Keratinocyte (primary cell): ENCODE measurements around the gene AIG1. TPM values are rescaled to one million over a fixed set of nuclear protein-coding genes. Genes with fewer than 3 reads are reported as not detected.

ENCODE experiments used
- DNase-seq: peaks from one replicate; pipeline ENCODE4 v3.0.0-alpha.2; 2011; ENCODE audit warnings: low read depth, missing footprints, low spot score
- FAIRE-seq: peaks from 2 replicates; lab custom pipeline; 2011; peaks lifted over from hg19 to GRCh38; lab: Jason Lieb, UNC
- H2AFZ ChIP-seq: 2 replicates; pipeline ENCODE4 v1.6.0; 2012; ENCODE audit warnings: low read length, control low read depth, inconsistent platforms; ENCODE audit not compliant: control insufficient read depth
- H3K27ac ChIP-seq: 2 replicates; pipeline ENCODE4 v1.5.1; 2011; ENCODE audit warnings: low read length; ENCODE audit not compliant: control insufficient read depth, insufficient read depth
- H3K27me3 ChIP-seq: 3 replicates; pipeline ENCODE4 v1.6.0; 2011; ENCODE audit warnings: low read length; ENCODE audit not compliant: control insufficient read depth, insufficient read depth; ENCODE audit errors: extremely low read depth
- H3K36me3 ChIP-seq, 2 experiments: 2 replicates in 1 of 2; 3 replicates in 1 of 2; pipeline ENCODE4 v1.5.1; 2011; ENCODE audit warnings: low read length in 2 of 2, mild to moderate bottlenecking in 1 of 2; ENCODE audit not compliant: control insufficient read depth in 2 of 2, insufficient read depth in 2 of 2; ENCODE audit errors: extremely low read depth in 1 of 2
- H3K4me1 ChIP-seq: 3 replicates; pipeline ENCODE4 v1.5.1; 2011; ENCODE audit warnings: low read length; ENCODE audit not compliant: control insufficient read depth, insufficient read depth; ENCODE audit errors: extremely low read depth
- H3K4me2 ChIP-seq: 3 replicates; pipeline ENCODE4 v1.6.0; 2011; ENCODE audit warnings: low read depth, low read length; ENCODE audit not compliant: control insufficient read depth, insufficient read depth; ENCODE audit errors: extremely low read depth
- H3K4me3 ChIP-seq, 3 experiments: fragments of 200-600 bp in 1 of 3; sonication (generic) in 1 of 3; 2 replicates in 2 of 3; 3 replicates in 1 of 3; pipeline ENCODE4 v1.5.1; 2011 to 2016; ENCODE audit warnings: low read length in 3 of 3, mild to moderate bottlenecking in 3 of 3, control low read depth in 2 of 3, inconsistent platforms in 1 of 3, low read depth in 1 of 3, mixed read lengths in 1 of 3, mixed run types in 1 of 3, moderate library complexity in 1 of 3; ENCODE audit not compliant: control insufficient read depth in 2 of 3, insufficient read depth in 2 of 3; ENCODE audit errors: extremely low read depth in 1 of 3
- H3K79me2 ChIP-seq: 2 replicates; pipeline ENCODE4 v1.6.0; 2012; ENCODE audit warnings: low read length; ENCODE audit not compliant: control insufficient read depth, insufficient read depth
- H3K9ac ChIP-seq: 3 replicates; pipeline ENCODE4 v1.6.0; 2011; ENCODE audit warnings: low read length; ENCODE audit not compliant: control insufficient read depth, insufficient read depth; ENCODE audit errors: extremely low read depth
- H3K9me1 ChIP-seq: 3 replicates; pipeline ENCODE4 v1.6.0; 2011; ENCODE audit warnings: low read length; ENCODE audit not compliant: control insufficient read depth, insufficient read depth; ENCODE audit errors: extremely low read depth
- H3K9me3 ChIP-seq: 2 replicates; pipeline ENCODE4 v1.5.1; 2012; ENCODE audit warnings: low read depth, low read length; ENCODE audit not compliant: control insufficient read depth
- H4K20me1 ChIP-seq: 3 replicates; pipeline ENCODE4 v1.6.0; 2011; ENCODE audit warnings: low read length; ENCODE audit not compliant: control insufficient read depth, insufficient read depth; ENCODE audit errors: extremely low read depth
- CTCF ChIP-seq, 3 experiments: IDR thresholded peaks in 1 of 3; conservative IDR thresholded peaks in 1 of 3; optimal IDR thresholded peaks in 1 of 3; 2 replicates in 2 of 3; 3 replicates in 1 of 3; pipeline versions ENCODE3 to v1.5.1; 2011; ENCODE audit warnings: low read length in 3 of 3, mild to moderate bottlenecking in 3 of 3, moderate library complexity in 2 of 3, control low read depth in 1 of 3, inconsistent platforms in 1 of 3; ENCODE audit not compliant: insufficient read depth in 2 of 3; ENCODE audit errors: extremely low read depth in 1 of 3
- EZH2 ChIP-seq: IDR thresholded peaks from one replicate; pipeline ENCODE4 v1.6.1; 2012; ENCODE audit warnings: inconsistent platforms, mild to moderate bottlenecking, low read length, moderate library complexity
- dilution Hi-C: fragments of 300-500 bp; cut with MboI; formaldehyde crosslinking; loops from one replicate; pipeline ENCODE4 v1.7.0; 2020; ENCODE audit warnings: low sequenced_read_pairs; ENCODE audit not compliant: extremely low pct_ligation_motif_present
- polyA plus RNA-seq, 5 experiments: library from polyadenylated mRNA; depleted of rRNA in 3 of 5; stranded (reverse) in 3 of 5; stranded (forward) in 1 of 5; unstranded in 1 of 5; fragments of >200 nt; gene quantifications; 1 replicate in 1 of 5; 2 replicates in 3 of 5; 3 replicates in 1 of 5; pipeline versions ENCODE4 v1.2.1 to v1.2.3, GENCODE V29; 2011 to 2012; ENCODE audit warnings: missing spikeins in 2 of 5, low read depth in 1 of 5, low replicate concordance in 1 of 5

The AIG1 gene
- polyA plus RNA-seq, 1 donor (not counting 4 experiments of a cell fraction or from before 2014, with no cell fraction given), result 77.1 TPM

GRCh38 chr6:143149771-143150170 is 89.1 kb downstream of the AIG1 start:
- no peak overlapping the region for H3K4me3 ChIP-seq
- no peaks in the 10 kb centered on the region for H3K79me2 ChIP-seq
- no peak overlapping the region for H3K27ac ChIP-seq
- H4K20me1 ChIP-seq, result no peaks in the 10 kb centered on the region
- no peaks in the 10 kb centered on the region for H3K4me1 ChIP-seq
- no peaks in the 10 kb centered on the region for H3K9me3 ChIP-seq
- DNase-seq (no peak), FAIRE-seq (no peak)
- no peaks in the 10 kb centered on the region for H3K9me1 ChIP-seq
- no peak overlapping the region for H3K9ac ChIP-seq
- H3K4me2 ChIP-seq, result no peak overlapping the region
- TF ChIP-seq EZH2 (no peak), CTCF (optimal IDR thresholded peaks at IDR 0.05 in 1 of 3, IDR thresholded peaks at IDR 0.05 in 1 of 3, conservative IDR thresholded peaks at IDR 0.05 in 1 of 3; ENCODE audit: extremely low read depth in 1 of 3, insufficient read depth in 2 of 3, low read length in 3 of 3) (no peak)
- H2AFZ ChIP-seq, result no peak overlapping the region
- no peaks in the 10 kb centered on the region for H3K27me3 ChIP-seq
- H3K36me3 ChIP-seq, result peaks cover 0 to 3% of the 10 kb centered on the region in 2 experiments
- dilution Hi-C loops, result no loop called here

- FAIRE-seq (no peak), DNase-seq (no peak)
- H3K9me3 ChIP-seq, result no peaks in the 10 kb centered on the region
- no peak overlapping the region for H3K4me3 ChIP-seq
- H4K20me1 ChIP-seq, result no peaks in the 10 kb centered on the region
- H3K4me2 ChIP-seq, result no peak overlapping the region
- peaks cover 0 to 3% of the 10 kb centered on the region in 2 experiments for H3K36me3 ChIP-seq
- H2AFZ ChIP-seq, result no peak overlapping the region
- TF ChIP-seq EZH2 (no peak), CTCF (optimal IDR thresholded peaks at IDR 0.05 in 1 of 3, IDR thresholded peaks at IDR 0.05 in 1 of 3, conservative IDR thresholded peaks at IDR 0.05 in 1 of 3; ENCODE audit: extremely low read depth in 1 of 3, insufficient read depth in 2 of 3, low read length in 3 of 3) (no peak)
- dilution Hi-C loops, result no loop called here
- H3K9me1 ChIP-seq, result no peaks in the 10 kb centered on the region
- H3K27ac ChIP-seq, result no peak overlapping the region
- no peaks in the 10 kb centered on the region for H3K4me1 ChIP-seq
- no peaks in the 10 kb centered on the region for H3K79me2 ChIP-seq
- H3K9ac ChIP-seq, result no peak overlapping the region
- no peaks in the 10 kb centered on the region for H3K27me3 ChIP-seq
Observed at GRCh38 chr6:143150281-143150680, 89.6 kb downstream of the AIG1 start.
